ENCODE measurements around the gene ZSCAN22.

GRCh38 chr19:58345558-58345957 lies 18.8 kb downstream of the ZSCAN22 start:
- TF ChIP-seq CTCF (IDR thresholded peaks at IDR 0.05 in 4 of 5, conservative IDR thresholded peaks at IDR 0.05 in 1 of 5) (no peak), POLR2A (IDR thresholded peaks at IDR 0.05) (no peak)
